Body of pancreas (tissue), 4 donors: ENCODE measurements around the gene TUBGCP6. TPM values are rescaled to one million over a fixed set of nuclear protein-coding genes. Genes with fewer than 3 reads are reported as not detected.

Experiments used
- ATAC-seq: fragments of 150-250 bp; one replicate; pipeline ENCODE4 v1.9.1; 2016
- DNase-seq, 4 donors: peaks; one replicate each; pipeline ENCODE4 v3.0.0-alpha.2; 2019
- H3K27ac ChIP-seq, 4 donors: fragments of 200-600 bp; sonication (generic); 1 replicate in 3 of 4; 2 replicates in 1 of 4; pipeline versions ENCODE4 v1.5.1 to v1.6.1; 2016 to 2019; ENCODE audit warnings: mild to moderate bottlenecking in 1 of 4, mixed read lengths in 1 of 4, moderate library complexity in 1 of 4
- H3K27me3 ChIP-seq, 2 donors: fragments of 200-600 bp; sonication (generic); one replicate each; pipeline ENCODE4 v1.6.0; 2016; ENCODE audit warnings: mild to moderate bottlenecking in 1 of 2
- H3K36me3 ChIP-seq, 2 donors: fragments of 200-600 bp; sonication (generic); replicated peaks in 1 of 2; 2 replicates each; pipeline ENCODE4 v1.5.1; 2016; ENCODE audit warnings: low read depth in 2 of 2; ENCODE audit not compliant: insufficient read depth in 1 of 2
- H3K4me1 ChIP-seq: fragments of 200-600 bp; sonication (generic); one replicate; pipeline ENCODE4 v1.6.0; 2016
- H3K4me3 ChIP-seq, 2 donors: fragments of 200-600 bp; sonication (generic); 1 replicate in 1 of 2; 2 replicates in 1 of 2; pipeline ENCODE4 v1.5.1; 2016 to 2019
- H3K9me3 ChIP-seq, 3 donors: fragments of 200-600 bp; sonication (generic); 1 replicate in 2 of 3; 2 replicates in 1 of 3; pipeline ENCODE4 v1.5.1; 2016
- POLR2A ChIP-seq, 3 donors: fragments of 450-650 bp; IDR thresholded peaks; one replicate each; pipeline ENCODE4 v1.6.1; 2016; ENCODE audit warnings: antibody characterized with exemption in 3 of 3, mild to moderate bottlenecking in 2 of 3
- WGBS, 2 donors: methylation state at CpG; one replicate each; pipeline ENCODE4 v1.1.5; 2017; 5-methylcytosine and 5-hydroxymethylcytosine counted together
- intact Hi-C: fragments of 100-400 bp; cut with DNase I; formaldehyde crosslinking; loops from one replicate; pipeline ENCODE4 v1.15.1; 2023
- total RNA-seq, 2 donors: library from RNA; depleted of rRNA; stranded (reverse); fragments of >200 nt; gene quantifications; one replicate each; pipeline ENCODE4 v1.1.0, GENCODE V29; 2016
- TF ChIP-seq, protein P1 (sequence below), 7 experiments: fragments of 450-650 bp in 4 of 7; fragments of 200-600 bp in 3 of 7; sonication (generic) in 3 of 7; IDR thresholded peaks; one replicate each; pipeline ENCODE4 v1.5.1; 2016 to 2019; ENCODE audit warnings: antibody characterized with exemption in 7 of 7

The TUBGCP6 gene
- total RNA-seq, 2 donors from 2014 or later = 61.2 to 121 TPM

DNA sequence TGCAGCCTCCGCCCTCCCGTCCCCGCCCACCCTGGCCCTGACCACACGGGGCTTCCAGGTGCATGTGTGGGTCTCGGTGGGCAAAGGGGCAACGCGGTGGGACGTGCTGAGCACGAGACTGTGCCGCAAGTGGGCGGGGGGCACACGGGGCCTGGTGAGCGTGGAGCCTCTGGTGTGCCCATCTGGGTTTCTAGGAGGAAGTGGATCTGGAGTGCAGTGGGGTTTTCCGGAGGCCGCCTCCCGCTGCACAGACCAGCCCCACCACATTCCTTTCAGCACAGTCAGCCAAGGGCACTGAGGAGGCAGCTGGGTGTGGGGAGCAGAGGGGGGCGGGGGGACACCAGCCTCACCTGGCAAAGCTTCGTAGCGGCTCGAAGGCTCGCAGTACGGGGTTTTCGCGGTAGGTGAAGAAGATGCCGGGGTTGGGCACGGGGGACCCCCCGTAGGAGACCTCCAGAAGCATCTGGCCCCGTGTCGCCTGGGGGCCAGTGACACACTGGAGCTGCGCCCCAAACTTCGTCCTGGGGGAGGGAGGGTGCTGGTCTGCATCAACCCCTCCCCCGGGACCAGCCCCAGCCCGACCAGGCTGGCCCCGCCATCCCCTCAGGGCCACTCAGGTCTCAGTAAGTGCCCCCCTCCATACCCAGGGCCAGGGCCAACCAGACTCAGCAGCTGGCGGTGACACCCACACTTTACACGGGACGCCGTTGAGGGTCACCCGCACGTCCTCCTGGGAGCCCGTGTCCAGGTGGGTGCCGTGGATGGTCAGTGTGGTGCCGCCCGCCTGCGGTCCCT is 37.7 kb upstream of the TUBGCP6 start:
- TF ChIP-seq, protein P1, sequence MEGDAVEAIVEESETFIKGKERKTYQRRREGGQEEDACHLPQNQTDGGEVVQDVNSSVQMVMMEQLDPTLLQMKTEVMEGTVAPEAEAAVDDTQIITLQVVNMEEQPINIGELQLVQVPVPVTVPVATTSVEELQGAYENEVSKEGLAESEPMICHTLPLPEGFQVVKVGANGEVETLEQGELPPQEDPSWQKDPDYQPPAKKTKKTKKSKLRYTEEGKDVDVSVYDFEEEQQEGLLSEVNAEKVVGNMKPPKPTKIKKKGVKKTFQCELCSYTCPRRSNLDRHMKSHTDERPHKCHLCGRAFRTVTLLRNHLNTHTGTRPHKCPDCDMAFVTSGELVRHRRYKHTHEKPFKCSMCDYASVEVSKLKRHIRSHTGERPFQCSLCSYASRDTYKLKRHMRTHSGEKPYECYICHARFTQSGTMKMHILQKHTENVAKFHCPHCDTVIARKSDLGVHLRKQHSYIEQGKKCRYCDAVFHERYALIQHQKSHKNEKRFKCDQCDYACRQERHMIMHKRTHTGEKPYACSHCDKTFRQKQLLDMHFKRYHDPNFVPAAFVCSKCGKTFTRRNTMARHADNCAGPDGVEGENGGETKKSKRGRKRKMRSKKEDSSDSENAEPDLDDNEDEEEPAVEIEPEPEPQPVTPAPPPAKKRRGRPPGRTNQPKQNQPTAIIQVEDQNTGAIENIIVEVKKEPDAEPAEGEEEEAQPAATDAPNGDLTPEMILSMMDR (IDR thresholded peaks at IDR 0.05) = no peak
- peak; percentile 11 to 53 (median 52) for TF ChIP-seq POLR2A (IDR thresholded peaks at IDR 0.05)
- Histone ChIP-seq H3K36me3 (peaks cover 24 to 29% of the 10 kb centered on the region in 2 donors), H3K27ac (peak overlapping the region; percentile 75 to 89 (median 80)), H3K27me3 (no peaks in the 10 kb centered on the region), H3K9me3 (no peaks in the 10 kb centered on the region), H3K4me1 (peaks cover 42% of the 10 kb centered on the region), H3K4me3 (no peak overlapping the region)
- ATAC-seq (peak; percentile 88), DNase-seq (peak; percentile 74 to 88 (median 83))
- 70 to 78% methylated on average over 28 to 45 of the region's 45 CpGs for WGBS, 2 donors
- intact Hi-C loops = no loop called here

DNA sequence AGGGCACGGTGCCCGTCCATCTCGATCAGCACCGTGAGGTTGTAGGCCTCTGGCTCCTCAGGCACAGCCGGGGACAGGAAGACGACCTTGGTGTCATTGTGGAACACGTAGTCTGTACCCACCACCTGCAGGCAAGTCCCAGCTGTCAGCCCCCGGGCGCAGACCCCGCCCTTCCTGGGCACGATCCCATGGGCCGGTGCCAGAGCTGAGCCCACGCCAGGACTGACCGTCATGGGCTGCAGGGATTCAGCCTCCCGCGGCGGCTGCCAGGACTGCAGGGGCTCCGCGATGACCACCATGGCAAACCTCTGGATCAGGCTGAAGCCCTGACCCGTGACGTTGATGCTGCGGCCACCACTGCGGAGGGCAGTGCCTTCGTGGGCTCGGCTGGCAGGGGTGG is 37.1 kb upstream of the TUBGCP6 start:
- H3K27me3 ChIP-seq = no peaks in the 10 kb centered on the region
- intact Hi-C loops = no loop called here
- peaks cover 24 to 29% of the 10 kb centered on the region in 2 donors for H3K36me3 ChIP-seq
- H3K9me3 ChIP-seq = no peaks in the 10 kb centered on the region
- H3K4me1 ChIP-seq = peaks cover 40% of the 10 kb centered on the region
- no peak for TF ChIP-seq POLR2A (IDR thresholded peaks at IDR 0.05)
- TF ChIP-seq, protein P1 (IDR thresholded peaks at IDR 0.05) = peak in 3 of 7 experiments; percentile 21 to 27 (median 25)
- no peak overlapping the region for H3K4me3 ChIP-seq
- H3K27ac ChIP-seq = peak overlapping the region; percentile 75 to 89 (median 80)
- WGBS, 2 donors = 52 to 70% methylated on average over 5 to 24 of the region's 25 CpGs
- ATAC-seq = peak; percentile 61
- DNase-seq = peak; percentile 61 to 69 (median 66)

DNA sequence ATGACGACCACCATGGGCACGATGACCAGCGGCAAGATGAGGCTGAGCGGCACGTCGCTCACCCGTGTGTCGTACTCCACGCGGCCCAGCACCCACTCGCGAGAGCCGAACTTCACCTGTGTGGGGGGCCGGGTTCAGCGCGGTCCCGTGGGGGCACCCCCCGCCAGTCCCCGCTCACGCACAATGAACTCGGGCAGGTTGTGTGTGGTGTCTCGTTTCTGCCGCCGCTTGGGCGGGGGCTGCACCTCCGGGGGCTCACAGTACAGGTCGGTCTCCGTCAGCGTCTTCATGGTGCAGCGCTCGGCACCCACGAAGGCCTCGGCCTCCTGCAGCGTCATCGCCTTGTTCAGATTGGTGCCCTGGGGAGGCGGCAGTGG is 36.5 kb upstream of the TUBGCP6 start:
- H3K9me3 ChIP-seq = no peaks in the 10 kb centered on the region
- H3K4me3 ChIP-seq = no peak overlapping the region
- peaks cover 20 to 31% of the 10 kb centered on the region in 2 donors for H3K36me3 ChIP-seq
- ATAC-seq = no peak
- 91 to 96% methylated on average over 20 to 25 of the region's 36 CpGs for WGBS, 2 donors
- peaks cover 35% of the 10 kb centered on the region for H3K4me1 ChIP-seq
- H3K27ac ChIP-seq = peak overlapping the region; percentile 75 to 89 (median 80)
- no peaks in the 10 kb centered on the region for H3K27me3 ChIP-seq
- TF ChIP-seq, protein P1 (IDR thresholded peaks at IDR 0.05) = no peak
- TF ChIP-seq POLR2A (IDR thresholded peaks at IDR 0.05) = no peak
- intact Hi-C loops = no loop called here
- DNase-seq = no peak

DNA sequence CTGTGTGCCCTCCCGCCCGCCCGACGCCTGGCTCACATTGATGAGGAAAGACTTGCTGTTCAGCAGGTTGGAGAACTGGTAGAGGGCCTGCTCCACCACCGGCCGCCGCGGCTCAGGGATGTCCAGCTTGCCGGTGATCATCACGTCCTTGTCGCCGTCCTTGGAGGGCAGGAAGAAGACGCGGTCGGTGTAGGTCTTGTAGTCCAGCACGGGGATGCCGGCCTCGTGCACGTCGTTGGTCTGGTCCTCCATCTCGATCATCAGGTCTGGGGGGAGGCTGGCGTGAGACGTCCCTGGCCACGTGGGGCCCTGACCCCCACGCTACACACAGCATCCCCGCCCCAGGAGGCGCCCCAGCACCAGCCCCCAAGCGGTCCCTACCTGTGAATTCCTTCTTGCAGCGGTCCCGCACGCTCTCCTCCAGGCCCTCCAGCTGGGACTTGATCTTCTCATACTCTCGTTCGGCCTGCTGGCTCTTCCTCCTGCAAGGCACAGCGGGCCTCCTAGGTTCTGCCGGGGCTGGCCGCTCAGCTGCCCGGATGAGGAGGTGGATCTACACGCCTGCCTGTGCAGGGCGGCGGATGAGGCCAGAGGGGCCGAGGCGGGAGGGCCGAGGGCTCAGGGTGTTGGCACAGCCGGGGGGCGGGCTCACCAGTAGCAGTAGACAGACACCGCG is 36.0 kb upstream of the TUBGCP6 start:
- DNase-seq (no peak), ATAC-seq (no peak)
- intact Hi-C loops = no loop called here
- H3K36me3 ChIP-seq = peaks cover 18 to 28% of the 10 kb centered on the region in 2 donors
- H3K27ac ChIP-seq = peak overlapping the region in 3 of 4 donors; percentile 75 to 89 (median 85)
- 95 to 96% methylated on average over 31 to 35 of the region's 47 CpGs for WGBS, 2 donors
- TF ChIP-seq, protein P1 (IDR thresholded peaks at IDR 0.05) = no peak
- TF ChIP-seq POLR2A (IDR thresholded peaks at IDR 0.05) = no peak
- H3K27me3 ChIP-seq = no peaks in the 10 kb centered on the region
- H3K9me3 ChIP-seq = no peaks in the 10 kb centered on the region
- peaks cover 29% of the 10 kb centered on the region for H3K4me1 ChIP-seq
- H3K4me3 ChIP-seq = no peak overlapping the region
